D341Med (cell line): ENCODE results near the gene FAM20A.
"Not testable (repeated sequence)": the region's sequence is repeated elsewhere in the genome, so short reads cannot be mapped to it uniquely, and the experiment has no call there.

Source experiments
- DNase-seq: peaks from one replicate; pipeline ENCODE4 v3.0.0; 2012; ENCODE audit warnings: low spot score

FAM20A gene

GRCh38 chr17:68588362-68588761, 12.8 kb downstream of the FAM20A start:
- no peak for DNase-seq

GRCh38 chr17:68587847-68588246, 13.3 kb downstream of the FAM20A start:
- DNase-seq: no peak

GRCh38 chr17:68587026-68587425, 14.1 kb downstream of the FAM20A start:
- no peak for DNase-seq

- no peak for DNase-seq
Observed at GRCh38 chr17:68585643-68586042, 15.5 kb downstream of the FAM20A start.

DNA sequence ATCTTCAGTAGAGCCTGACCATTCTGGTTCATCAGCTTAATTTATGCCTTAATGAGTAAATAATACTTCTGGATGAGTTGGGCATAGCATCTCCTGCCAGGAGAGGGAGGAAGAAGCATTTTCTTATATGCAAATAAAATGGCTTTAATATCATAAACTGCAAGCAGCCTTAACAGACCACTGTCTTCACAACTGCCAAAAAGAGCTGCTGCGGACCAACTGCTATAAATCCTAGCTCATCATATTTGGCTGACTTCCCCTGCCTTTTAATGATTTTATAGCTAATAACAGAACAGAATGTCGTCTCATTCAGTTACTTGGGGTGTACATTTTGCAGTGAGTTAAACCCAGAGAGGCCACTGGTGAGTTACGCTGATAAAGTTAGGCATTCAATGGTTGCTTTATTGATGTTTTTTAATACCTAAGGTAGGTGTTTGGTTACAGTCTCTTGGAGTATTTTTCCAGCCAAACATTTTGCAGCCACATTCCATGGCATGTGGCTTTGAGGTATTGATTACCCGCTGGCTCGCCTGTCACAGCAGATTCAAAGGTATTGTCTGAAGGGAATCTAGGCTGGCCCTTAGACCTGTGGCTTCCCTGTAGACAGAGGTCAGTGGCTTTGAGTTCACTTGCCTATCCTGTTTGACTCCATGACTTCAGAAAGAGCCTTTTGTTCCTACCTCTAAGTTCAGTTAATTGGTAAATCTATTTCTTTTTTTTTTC, 16.4 kb downstream of the FAM20A start:
- no peak for DNase-seq

DNA sequence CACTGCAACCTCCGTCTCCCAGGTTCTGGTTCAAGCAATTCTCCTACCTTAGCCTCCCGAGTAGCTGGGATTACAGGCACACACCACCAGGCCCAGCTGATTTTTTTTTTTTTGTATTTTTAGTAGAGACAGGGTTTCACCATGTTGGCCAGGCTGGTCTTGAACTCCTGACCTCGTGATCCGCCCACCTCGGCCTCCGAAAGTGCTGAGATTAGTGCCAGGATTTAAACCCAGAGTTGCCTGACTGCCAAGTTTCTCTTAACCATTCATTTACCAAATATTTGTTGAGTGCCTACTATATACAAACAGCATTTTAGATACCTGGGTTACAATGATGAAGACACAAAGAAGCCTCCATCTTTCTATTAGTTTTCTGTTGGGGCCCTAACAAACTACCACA, 18.3 kb downstream of the FAM20A start:
- DNase-seq: not testable (repeated sequence)

GRCh38 chr17:68581863-68582645, 19.1 kb downstream of the FAM20A start:
- DNase-seq: no peak

GRCh38 chr17:68580236-68580770, 20.9 kb downstream of the FAM20A start:
- DNase-seq: no peak

DNA sequence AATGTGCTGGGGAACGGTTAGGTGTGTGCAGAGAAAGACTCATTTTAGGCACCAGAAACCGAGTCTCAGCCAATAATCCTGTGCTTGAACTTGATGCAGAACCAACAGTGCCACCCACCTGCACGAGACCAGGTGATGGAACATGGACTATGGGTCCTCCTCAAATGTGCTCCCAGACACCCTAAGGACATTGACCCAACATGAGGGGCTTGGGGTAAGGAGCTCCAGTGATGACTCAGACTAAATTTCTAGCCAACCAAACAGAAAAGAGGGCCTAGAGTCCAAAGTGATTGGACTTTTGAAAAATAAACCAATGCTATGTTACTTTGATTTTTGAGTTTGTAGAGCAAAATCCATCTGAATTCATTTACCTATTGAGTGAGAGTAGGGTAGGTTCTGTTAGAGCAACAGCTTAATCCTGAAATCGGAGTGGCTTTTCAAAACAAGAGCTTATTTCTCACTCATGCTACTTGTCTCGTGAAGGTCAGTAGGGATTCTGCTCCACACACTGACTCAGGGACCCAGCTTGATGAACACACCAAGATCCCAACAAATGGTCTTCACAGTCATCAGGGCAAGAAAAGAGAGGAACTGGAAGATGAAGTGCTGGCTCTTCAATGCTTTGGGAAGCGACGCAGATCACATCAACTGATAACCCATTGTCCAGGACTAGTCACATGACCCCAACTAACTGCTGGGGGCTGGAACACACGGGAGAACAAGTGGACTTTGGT, 21.8 kb downstream of the FAM20A start:
- no peak for DNase-seq

- DNase-seq: no peak
Observed at GRCh38 chr17:68578236-68578635, 22.9 kb downstream of the FAM20A start.

DNA sequence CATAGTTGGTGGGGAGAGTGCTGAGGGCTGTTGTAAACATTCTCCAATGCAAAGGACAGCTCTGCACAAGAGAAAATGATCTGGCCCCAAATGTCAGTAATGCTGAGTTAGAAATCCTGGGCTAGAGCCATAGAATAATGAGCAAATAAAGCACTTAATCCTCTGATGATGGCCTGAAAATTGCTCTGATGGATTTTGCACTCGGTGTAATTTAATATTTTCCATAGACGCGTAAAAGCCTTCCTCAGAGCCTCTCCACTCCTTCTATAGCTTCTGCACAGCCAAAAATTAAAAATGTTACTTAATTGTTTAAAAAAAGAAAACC, 23.7 kb downstream of the FAM20A start:
- no peak for DNase-seq

DNA sequence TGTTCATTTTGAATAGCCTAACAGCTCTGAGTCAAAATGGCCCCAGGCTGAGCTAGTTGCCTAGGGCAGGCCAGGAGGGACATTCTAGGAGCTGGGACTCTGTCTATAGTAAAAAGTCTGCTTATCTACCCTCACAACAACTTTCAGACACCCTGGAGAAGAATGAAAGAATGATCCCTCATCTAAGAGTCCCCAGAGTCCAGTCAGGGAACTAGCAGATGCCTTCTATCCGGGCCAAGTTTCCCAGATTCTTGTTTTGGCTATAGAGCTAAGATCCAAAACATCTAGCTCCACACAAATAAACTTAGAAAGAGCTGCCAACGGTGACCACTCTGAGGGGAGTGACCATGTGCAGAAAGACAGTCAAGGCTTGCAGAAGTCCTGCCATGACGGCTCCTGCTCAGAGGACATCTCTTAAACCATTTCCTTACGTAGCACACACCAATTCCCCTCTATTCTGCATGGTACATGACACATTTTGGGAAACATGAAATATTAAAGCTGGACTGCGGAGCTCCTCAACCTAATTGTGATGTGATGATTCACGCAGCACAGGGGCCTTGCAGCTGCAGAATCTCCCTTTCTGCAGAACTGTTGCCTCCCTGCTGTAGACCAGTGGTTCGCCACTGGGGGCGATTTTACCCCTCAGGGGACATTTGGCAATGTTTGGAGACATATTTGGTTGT, 24.2 kb downstream of the FAM20A start:
- peak; percentile 54 for DNase-seq

DNA sequence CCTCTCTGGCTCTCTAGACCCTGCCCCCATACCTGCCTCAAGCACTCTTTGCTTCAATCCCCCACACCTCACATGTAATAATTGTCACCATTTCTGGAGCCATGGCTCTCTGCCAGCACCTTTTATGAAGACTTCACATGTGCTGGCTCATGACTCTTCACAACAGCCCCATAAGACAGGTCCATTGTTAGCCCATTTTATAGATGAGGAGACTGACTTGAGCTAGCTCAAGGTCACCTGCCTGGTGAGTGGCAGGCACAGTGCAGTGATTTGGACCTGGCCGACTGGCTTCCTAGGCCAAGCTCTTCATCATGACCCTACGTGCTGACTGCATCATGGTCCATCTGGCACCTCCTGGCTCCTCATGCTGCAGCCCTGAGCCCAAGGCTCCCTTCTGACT, 25.0 kb downstream of the FAM20A start:
- DNase-seq: no peak

DNA sequence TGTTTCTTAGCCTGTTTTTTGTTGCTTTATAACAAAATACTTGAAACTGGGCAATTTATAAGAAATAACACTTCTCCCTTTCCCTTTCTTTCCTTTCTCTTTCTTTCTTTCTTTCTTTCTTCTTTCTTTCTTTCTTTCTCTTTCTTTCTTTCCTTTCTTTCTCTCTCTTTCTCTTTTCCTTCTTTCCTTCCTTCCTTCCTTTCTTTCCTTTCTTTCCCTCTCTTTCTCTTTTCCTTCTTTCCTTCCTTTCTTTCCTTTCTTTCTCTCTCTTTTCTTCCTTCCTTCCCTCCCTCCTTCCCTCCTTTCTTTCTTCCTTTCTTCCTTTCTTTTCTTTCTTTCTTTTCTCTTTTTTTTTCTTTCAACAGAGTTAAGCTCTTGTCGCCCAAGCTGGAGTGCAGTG, 27.8 kb downstream of the FAM20A start:
- no peak for DNase-seq

- no peak for DNase-seq
Observed at GRCh38 chr17:68572138-68572842, 28.9 kb downstream of the FAM20A start.

DNA sequence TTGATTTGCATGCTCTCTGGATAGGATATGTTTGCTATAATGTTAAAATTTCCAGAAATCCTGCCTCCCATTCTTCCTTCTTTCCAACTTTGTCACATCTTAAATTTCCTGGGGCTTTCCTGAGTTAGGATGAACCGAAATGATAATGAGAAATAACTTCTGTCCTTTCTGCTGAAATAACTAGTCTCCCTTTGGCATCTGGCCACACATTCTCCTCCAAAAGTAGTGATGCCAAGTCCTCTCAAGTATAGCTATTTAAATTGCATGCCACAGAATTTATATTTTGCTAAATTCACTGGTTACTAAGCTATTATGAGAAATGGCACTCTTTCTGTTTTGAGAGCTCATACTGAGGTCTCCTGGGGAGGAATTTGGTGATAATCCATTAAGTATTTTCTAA, 30.6 kb downstream of the FAM20A start:
- no peak for DNase-seq

- no peak for DNase-seq
Observed at GRCh38 chr17:68569346-68569745, 31.8 kb downstream of the FAM20A start.

DNA sequence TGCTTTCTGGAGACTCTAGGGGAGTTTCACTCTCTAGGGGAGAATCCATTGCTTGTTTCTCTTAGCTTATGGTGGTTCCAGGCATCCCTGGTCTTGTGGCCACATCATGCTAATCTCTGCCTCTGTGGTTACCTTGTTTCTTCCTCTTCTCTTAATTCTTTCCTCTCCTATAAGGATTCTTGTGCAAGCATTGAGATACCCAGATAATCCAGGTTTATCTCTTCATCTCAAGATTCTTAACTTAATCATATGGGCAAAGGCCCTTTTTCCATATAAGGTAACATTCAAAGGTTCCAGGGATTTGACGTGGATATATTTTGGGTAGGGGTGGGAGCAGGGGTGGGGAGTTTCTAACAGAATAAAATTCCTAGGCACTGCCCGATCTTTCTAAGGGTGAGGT, 32.6 kb downstream of the FAM20A start:
- no peak for DNase-seq

DNA sequence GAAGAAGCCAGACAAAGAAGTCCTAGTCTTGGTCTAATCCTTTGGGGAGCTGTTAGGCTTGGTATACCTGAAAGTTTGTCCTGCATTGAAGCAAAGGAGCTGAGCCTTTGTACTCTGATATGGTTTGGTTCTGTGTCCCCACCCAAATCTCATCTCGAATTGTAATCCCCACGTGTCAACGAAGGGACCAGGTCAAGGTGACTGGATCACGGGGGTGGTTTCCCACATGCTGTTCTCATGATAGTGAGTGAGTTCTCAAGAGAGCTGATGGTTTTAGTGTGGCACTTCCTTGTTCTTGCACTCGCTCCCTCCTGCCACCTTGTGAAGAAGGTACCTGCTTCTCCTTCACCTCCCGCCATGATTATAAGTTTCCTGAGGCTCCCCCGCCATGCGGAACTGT, 33.6 kb downstream of the FAM20A start:
- DNase-seq: no peak

DNA sequence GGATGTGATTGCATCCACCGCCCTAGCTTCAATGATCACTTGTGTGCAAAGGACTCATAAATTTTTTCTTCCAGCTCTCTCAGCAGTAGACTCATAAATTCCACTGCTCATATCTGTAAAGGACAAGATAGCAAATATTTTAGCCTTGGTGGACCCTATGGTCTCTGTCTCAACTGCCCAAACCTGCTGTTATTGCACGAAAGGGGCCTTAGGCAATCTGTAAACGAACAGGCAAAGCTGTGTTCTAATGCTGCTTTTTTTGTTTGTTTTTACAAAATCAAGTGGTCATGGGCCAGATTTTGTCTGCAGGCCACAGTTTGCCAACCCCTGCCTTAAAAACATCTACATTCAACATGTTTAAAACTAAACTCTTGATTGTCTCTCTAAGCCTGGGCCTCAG, 34.1 kb downstream of the FAM20A start:
- DNase-seq: no peak

DNA sequence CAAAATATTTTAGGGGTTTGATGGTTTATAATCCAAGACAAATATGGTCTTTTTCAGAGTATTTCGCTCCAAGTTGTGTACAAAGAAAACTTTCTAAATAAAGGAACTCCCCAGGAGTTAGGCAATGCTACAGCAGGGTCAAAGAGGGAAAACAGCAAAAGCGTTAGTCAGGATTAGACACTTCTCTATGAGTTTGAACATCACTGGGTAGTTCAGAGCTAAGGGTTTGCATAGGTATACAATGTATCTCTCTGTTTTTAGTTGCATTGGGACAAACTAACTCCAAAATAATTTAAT, 34.8 kb downstream of the FAM20A start:
- DNase-seq: no peak
